Cardiac muscle cell (in vitro differentiated cells and primary cell): Measurements from ENCODE around the gene GRM4. TPM values are rescaled to one million over a fixed set of nuclear protein-coding genes. Genes with fewer than 3 reads are reported as not detected.
A peak's percentile ranks its signal among the peaks of the same experiment; 100 is the strongest.

Experiments
- DNase-seq, 2 donors: peaks; one replicate each; pipeline versions ENCODE4 v3.0.0 to v3.0.0-alpha.2; 2010 to 2017; ENCODE audit warnings: low read depth in 1 of 2, low spot score in 1 of 2
- H3K27ac ChIP-seq: fragments of 200-600 bp; sonication (generic); 2 replicates; pipeline ENCODE4 v1.5.1; 2016
- H3K27me3 ChIP-seq: fragments of 200-600 bp; sonication (generic); 2 replicates; pipeline ENCODE4 v1.6.0; 2016; ENCODE audit warnings: control low read depth
- H3K36me3 ChIP-seq: fragments of 200-600 bp; sonication (generic); 2 replicates; pipeline ENCODE4 v1.5.1; 2016; ENCODE audit warnings: control low read depth
- H3K4me1 ChIP-seq: fragments of 200-600 bp; sonication (generic); 2 replicates; pipeline ENCODE4 v1.8.1; 2017; ENCODE audit warnings: low read depth, mild to moderate bottlenecking, mixed run types
- H3K4me3 ChIP-seq: fragments of 200-600 bp; sonication (generic); 2 replicates; pipeline ENCODE4 v1.5.1; 2016; ENCODE audit warnings: mild to moderate bottlenecking
- H3K9me3 ChIP-seq: fragments of 200-600 bp; sonication (generic); 2 replicates; pipeline ENCODE4 v1.5.1; 2017; ENCODE audit warnings: low read depth, mild to moderate bottlenecking, control low read depth
- polyA plus RNA-seq: library from polyadenylated mRNA; unstranded; fragments of >200 nt; fragmentation: Nextera tagmentation; extraction: Ambion mirVana; gene quantifications from 2 replicates; pipeline ENCODE4 v1.2.1, GENCODE V29; 2016
- total RNA-seq: library from RNA; depleted of rRNA; stranded (reverse); fragments of >200 nt; gene quantifications from 2 replicates; pipeline ENCODE4 v1.2.3, GENCODE V29; 2016
- TF ChIP-seq, protein P1 (sequence below): IDR thresholded peaks from 2 replicates; pipeline ENCODE4 v1.5.1; 2012; ENCODE audit warnings: low read depth, mild to moderate bottlenecking, low read length

GRM4 gene
- total and polyA plus RNA-seq, 2 experiments from 2014 or later = 0.31 to 0.42 TPM

DNA sequence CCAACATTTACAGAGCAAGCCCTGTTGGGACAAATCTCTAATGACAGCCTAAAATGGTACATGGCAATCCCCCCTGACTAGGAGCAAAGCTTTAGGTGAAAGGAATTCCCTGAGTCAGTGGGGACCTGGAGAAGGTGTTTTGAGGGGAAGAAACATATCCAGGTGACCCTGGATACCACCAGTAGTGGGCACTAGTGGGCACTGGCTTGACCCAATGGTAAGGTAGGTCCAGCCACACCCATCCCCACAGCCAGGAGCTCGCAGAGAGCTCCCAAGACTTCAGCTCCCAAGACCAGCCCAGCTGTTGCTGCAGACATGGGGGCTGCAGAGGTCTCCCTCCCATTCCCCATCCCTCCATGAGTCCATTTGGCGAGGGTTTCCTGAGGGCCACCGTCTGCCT lies 19.5 kb downstream of the GRM4 start:
- H3K4me1 ChIP-seq = no peaks in the 10 kb centered on the region
- DNase-seq = no peak
- no peak overlapping the region for H3K4me3 ChIP-seq
- H3K9me3 ChIP-seq = no peaks in the 10 kb centered on the region
- no peak overlapping the region for H3K27ac ChIP-seq
- TF ChIP-seq, protein P1, sequence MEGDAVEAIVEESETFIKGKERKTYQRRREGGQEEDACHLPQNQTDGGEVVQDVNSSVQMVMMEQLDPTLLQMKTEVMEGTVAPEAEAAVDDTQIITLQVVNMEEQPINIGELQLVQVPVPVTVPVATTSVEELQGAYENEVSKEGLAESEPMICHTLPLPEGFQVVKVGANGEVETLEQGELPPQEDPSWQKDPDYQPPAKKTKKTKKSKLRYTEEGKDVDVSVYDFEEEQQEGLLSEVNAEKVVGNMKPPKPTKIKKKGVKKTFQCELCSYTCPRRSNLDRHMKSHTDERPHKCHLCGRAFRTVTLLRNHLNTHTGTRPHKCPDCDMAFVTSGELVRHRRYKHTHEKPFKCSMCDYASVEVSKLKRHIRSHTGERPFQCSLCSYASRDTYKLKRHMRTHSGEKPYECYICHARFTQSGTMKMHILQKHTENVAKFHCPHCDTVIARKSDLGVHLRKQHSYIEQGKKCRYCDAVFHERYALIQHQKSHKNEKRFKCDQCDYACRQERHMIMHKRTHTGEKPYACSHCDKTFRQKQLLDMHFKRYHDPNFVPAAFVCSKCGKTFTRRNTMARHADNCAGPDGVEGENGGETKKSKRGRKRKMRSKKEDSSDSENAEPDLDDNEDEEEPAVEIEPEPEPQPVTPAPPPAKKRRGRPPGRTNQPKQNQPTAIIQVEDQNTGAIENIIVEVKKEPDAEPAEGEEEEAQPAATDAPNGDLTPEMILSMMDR = no peak
- H3K36me3 ChIP-seq = no peaks in the 10 kb centered on the region
- H3K27me3 ChIP-seq = peaks cover 4% of the 10 kb centered on the region

GRCh38 chr6:34125939-34126338 lies 19.9 kb downstream of the GRM4 start:
- Histone ChIP-seq H3K27me3 (peaks cover 3% of the 10 kb centered on the region), H3K4me3 (no peak overlapping the region), H3K36me3 (no peaks in the 10 kb centered on the region), H3K9me3 (no peaks in the 10 kb centered on the region), H3K4me1 (no peaks in the 10 kb centered on the region), H3K27ac (no peak overlapping the region)
- TF ChIP-seq, protein P1 = no peak
- no peak for DNase-seq

DNA sequence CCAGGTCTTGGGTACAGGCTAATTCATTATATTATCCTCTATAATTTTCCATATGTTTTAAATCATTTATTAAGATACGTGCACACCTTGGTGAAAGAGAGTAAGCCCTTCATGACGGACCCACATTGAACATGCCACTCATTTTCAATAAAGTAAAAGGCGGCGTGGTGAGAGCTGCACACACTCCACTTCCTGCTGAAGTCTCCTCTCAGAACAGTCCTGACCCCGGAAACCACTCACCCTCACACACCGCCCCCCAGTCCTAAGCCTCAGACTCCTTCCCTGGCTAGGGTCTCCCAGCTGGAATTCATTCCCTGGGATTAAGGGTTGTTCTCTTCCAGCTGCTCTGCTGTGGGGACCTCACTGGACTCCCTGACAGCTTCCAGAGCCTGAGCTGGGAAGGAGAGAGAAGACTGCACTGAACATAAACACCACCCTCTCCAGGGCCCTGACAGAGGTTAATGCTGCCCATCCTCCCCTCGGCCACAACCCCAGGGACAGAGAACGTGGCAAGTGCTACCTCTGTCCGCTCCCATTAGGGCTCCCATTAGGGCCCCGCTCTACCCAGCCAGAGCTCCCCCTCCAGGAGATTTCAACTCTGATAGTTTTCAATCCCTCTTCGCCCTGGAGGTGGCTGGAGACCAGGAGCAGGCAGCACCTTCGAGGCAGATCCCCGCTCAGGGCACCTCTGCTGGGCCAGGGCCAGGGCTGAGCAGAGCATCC lies 24.8 kb downstream of the GRM4 start:
- Histone ChIP-seq H3K4me3 (no peak overlapping the region), H3K9me3 (no peaks in the 10 kb centered on the region), H3K27ac (no peak overlapping the region), H3K36me3 (no peaks in the 10 kb centered on the region), H3K4me1 (no peaks in the 10 kb centered on the region), H3K27me3 (peaks cover 6% of the 10 kb centered on the region)
- DNase-seq = no peak
- TF ChIP-seq, protein P1 = no peak

- peaks cover 3% of the 10 kb centered on the region for H3K27me3 ChIP-seq
- TF ChIP-seq, protein P1 = no peak
- H3K9me3 ChIP-seq = no peaks in the 10 kb centered on the region
- DNase-seq = no peak
- H3K4me1 ChIP-seq = no peaks in the 10 kb centered on the region
- no peaks in the 10 kb centered on the region for H3K36me3 ChIP-seq
- no peak overlapping the region for H3K4me3 ChIP-seq
- no peak overlapping the region for H3K27ac ChIP-seq
Measured at GRCh38 chr6:34115915-34116314, 30.0 kb downstream of the GRM4 start.

DNA sequence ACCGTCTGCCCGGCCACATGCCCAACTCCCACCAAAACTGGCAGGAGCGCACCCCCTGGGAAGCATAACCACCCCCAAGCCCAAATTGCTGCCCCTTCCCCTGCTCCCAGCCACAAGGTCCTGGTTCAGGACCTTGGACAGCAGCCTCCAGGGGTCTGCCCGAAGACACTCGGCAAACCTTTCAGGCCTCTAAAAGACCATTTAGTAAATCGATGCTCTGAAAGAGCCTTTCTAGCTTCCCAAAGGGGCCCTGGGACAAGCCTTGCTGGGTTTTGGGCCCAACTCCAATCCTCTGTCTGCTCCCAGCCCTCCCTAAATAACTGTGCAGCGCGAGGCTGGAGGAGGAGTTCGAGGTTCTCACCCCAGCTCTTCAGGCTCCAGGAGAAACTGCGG lies 30.5 kb downstream of the GRM4 start:
- Histone ChIP-seq H3K27me3 (peaks cover 3% of the 10 kb centered on the region), H3K9me3 (no peaks in the 10 kb centered on the region), H3K27ac (no peak overlapping the region), H3K36me3 (no peaks in the 10 kb centered on the region), H3K4me1 (no peaks in the 10 kb centered on the region), H3K4me3 (no peak overlapping the region)
- DNase-seq = peak; percentile 31 to 91
- TF ChIP-seq, protein P1 = no peak
